GM21717 (cell line): Measurements from ENCODE around the gene ACAN.

ENCODE experiments used
- ATAC-seq: cut with Tn5 transposase; IDR thresholded peaks from one replicate; pipeline ENCODE4 v1.9.1; 2021; ENCODE audit warnings: mild to moderate bottlenecking, moderate library complexity; ENCODE audit not compliant: unreplicated experiment

ACAN gene

GRCh38 chr15:88841236-88841635 lies 38.0 kb downstream of the ACAN start:
- ATAC-seq = no peak

GRCh38 chr15:88842156-88842555 lies 38.9 kb downstream of the ACAN start:
- no peak for ATAC-seq

GRCh38 chr15:88843334-88843733 lies 40.1 kb downstream of the ACAN start:
- no peak for ATAC-seq

- no peak for ATAC-seq
Observed at GRCh38 chr15:88844749-88845386, 41.6 kb downstream of the ACAN start.

- ATAC-seq = no peak
Observed at GRCh38 chr15:88845616-88846015, 42.4 kb downstream of the ACAN start.

GRCh38 chr15:88847144-88847543 lies 43.9 kb downstream of the ACAN start:
- no peak for ATAC-seq

- ATAC-seq = no peak
Observed at GRCh38 chr15:88848203-88848602, 45.0 kb downstream of the ACAN start.

GRCh38 chr15:88849376-88850072 lies 46.3 kb downstream of the ACAN start:
- ATAC-seq = no peak

- no peak for ATAC-seq
Observed at GRCh38 chr15:88852476-88852875, 49.2 kb downstream of the ACAN start.

- ATAC-seq = no peak
Observed at GRCh38 chr15:88858934-88859333, 55.7 kb downstream of the ACAN start.

GRCh38 chr15:88859550-88859949 lies 56.3 kb downstream of the ACAN start:
- ATAC-seq = no peak

GRCh38 chr15:88860212-88860611 lies 57.0 kb downstream of the ACAN start:
- no peak for ATAC-seq

- ATAC-seq = no peak
Observed at GRCh38 chr15:88863412-88863811, 60.2 kb downstream of the ACAN start.

- no peak for ATAC-seq
Observed at GRCh38 chr15:88864861-88865497, 61.7 kb downstream of the ACAN start.

- ATAC-seq = no peak
Observed at GRCh38 chr15:88865498-88866099, 62.4 kb downstream of the ACAN start.

GRCh38 chr15:88866295-88866881 lies 63.2 kb downstream of the ACAN start:
- no peak for ATAC-seq

- ATAC-seq = no peak
Observed at GRCh38 chr15:88871313-88871712, 68.1 kb downstream of the ACAN start.

- ATAC-seq = no peak
Observed at GRCh38 chr15:88872106-88872505, 68.9 kb downstream of the ACAN start.

- no peak for ATAC-seq
Observed at GRCh38 chr15:88872706-88873105, 69.5 kb downstream of the ACAN start.

- no peak for ATAC-seq
Observed at GRCh38 chr15:88873786-88874185, 70.5 kb downstream of the ACAN start.

- no peak for ATAC-seq
Observed at GRCh38 chr15:88874275-88874674, 71.0 kb downstream of the ACAN start.
